ENCODE measurements around the gene LRPAP1.

- TF ChIP-seq POLR2A (IDR thresholded peaks at IDR 0.05) (no peak), CTCF (IDR thresholded peaks at IDR 0.05) (no peak), POLR2AphosphoS5 (IDR thresholded peaks at IDR 0.05) (no peak)
These were observed 68.5 kb downstream of the LRPAP1 start for GRCh38 chr4:3463556-3464348.

Data from prostate gland (tissue), 2 donors.